GM12873 (cell line): ENCODE data around the gene NSD2.

Source experiments
- CTCF ChIP-seq: IDR thresholded peaks from 2 replicates; pipeline ENCODE4 v1.5.1; 2012; ENCODE audit warnings: low read depth, mild to moderate bottlenecking, moderate library complexity, low read length, control low read depth; ENCODE audit not compliant: insufficient read depth; ENCODE audit errors: missing control alignments

NSD2 gene

GRCh38 chr4:1895971-1896657 is 24.9 kb downstream of the NSD2 start:
- TF ChIP-seq CTCF = no peak

GRCh38 chr4:1896658-1896991 is 25.4 kb downstream of the NSD2 start:
- no peak for TF ChIP-seq CTCF

- no peak for TF ChIP-seq CTCF
Observed at GRCh38 chr4:1898007-1898406, 26.8 kb downstream of the NSD2 start.

GRCh38 chr4:1898681-1899080 is 27.5 kb downstream of the NSD2 start:
- no peak for TF ChIP-seq CTCF

GRCh38 chr4:1899149-1900086 is 28.2 kb downstream of the NSD2 start:
- peak; percentile 89 for TF ChIP-seq CTCF

GRCh38 chr4:1900087-1900433 is 28.9 kb downstream of the NSD2 start:
- TF ChIP-seq CTCF = no peak

- TF ChIP-seq CTCF = no peak
Observed at GRCh38 chr4:1900624-1901023, 29.4 kb downstream of the NSD2 start.
